Stimulated activated CD8-positive, alpha-beta memory T cell treated with anti-CD3 and anti-CD28 coated beads, Interleukin-7, amount 100 ng/mL, for 4 hours (primary cell): Measurements from ENCODE around the gene SLC37A1.

Source experiments
- DNase-seq, 2 donors: peaks; one replicate each; pipeline ENCODE4 v3.0.0-alpha.2; 2020; ENCODE audit warnings: low read depth in 2 of 2

The SLC37A1 gene

GRCh38 chr21:42527489-42528158, 14.0 kb downstream of the SLC37A1 start:
- DNase-seq = no peak

GRCh38 chr21:42530167-42530518, 16.5 kb downstream of the SLC37A1 start:
- no peak for DNase-seq

GRCh38 chr21:42531771-42532170, 18.1 kb downstream of the SLC37A1 start:
- DNase-seq = no peak

GRCh38 chr21:42532466-42533181, 19.0 kb downstream of the SLC37A1 start:
- DNase-seq = no peak

GRCh38 chr21:42533306-42533962, 19.8 kb downstream of the SLC37A1 start:
- no peak for DNase-seq

- DNase-seq = no peak
Observed at GRCh38 chr21:42533963-42534355, 20.3 kb downstream of the SLC37A1 start.

- DNase-seq = no peak
Observed at GRCh38 chr21:42534421-42535378, 21.0 kb downstream of the SLC37A1 start.

GRCh38 chr21:42535602-42536171, 22.0 kb downstream of the SLC37A1 start:
- no peak for DNase-seq

GRCh38 chr21:42536601-42537000, 22.9 kb downstream of the SLC37A1 start:
- DNase-seq = no peak

GRCh38 chr21:42537106-42537742, 23.6 kb downstream of the SLC37A1 start:
- DNase-seq = no peak

- no peak for DNase-seq
Observed at GRCh38 chr21:42538479-42539275, 25.0 kb downstream of the SLC37A1 start.

- DNase-seq = no peak
Observed at GRCh38 chr21:42539342-42539741, 25.7 kb downstream of the SLC37A1 start.

GRCh38 chr21:42539931-42540343, 26.3 kb downstream of the SLC37A1 start:
- no peak for DNase-seq

GRCh38 chr21:42540396-42540795, 26.7 kb downstream of the SLC37A1 start:
- DNase-seq = no peak

GRCh38 chr21:42541174-42541573, 27.5 kb downstream of the SLC37A1 start:
- no peak for DNase-seq

- DNase-seq = no peak
Observed at GRCh38 chr21:42541618-42542017, 28.0 kb downstream of the SLC37A1 start.

GRCh38 chr21:42542196-42542595, 28.5 kb downstream of the SLC37A1 start:
- no peak for DNase-seq

GRCh38 chr21:42542596-42542995, 28.9 kb downstream of the SLC37A1 start:
- no peak for DNase-seq

- no peak for DNase-seq
Observed at GRCh38 chr21:42543106-42543847, 29.6 kb downstream of the SLC37A1 start.
